Adipose tissue (tissue), 3 donors: Measurements from ENCODE around the gene SH3RF1. TPM values are rescaled to one million over a fixed set of nuclear protein-coding genes. Genes with fewer than 3 reads are reported as not detected.

Source experiments
- H3K27ac ChIP-seq: one replicate; pipeline ENCODE4 v1.5.1; 2013; ENCODE audit warnings: low read depth, low read length
- WGBS, 3 donors: extraction: QIAGEN DNeasy Blood & Tissue Kit; methylation state at CpG; one replicate each; pipeline ENCODE4 v1.1.7; 2013; 5-methylcytosine and 5-hydroxymethylcytosine counted together
- polyA plus RNA-seq, 3 donors: library from polyadenylated mRNA; stranded (reverse); fragments of 200-250 nt; gene quantifications; one replicate each; pipeline ENCODE4 v1.2.3, GENCODE V29; 2013
- donor health status: healthy with polysubstance abuse.
- donor health status: Bipolar disorder and iron deficiency.
- donor health status: healthy.

SH3RF1 gene
- polyA plus RNA-seq, 3 donors = 3.7 to 8.1 (median 7.5) TPM

DNA sequence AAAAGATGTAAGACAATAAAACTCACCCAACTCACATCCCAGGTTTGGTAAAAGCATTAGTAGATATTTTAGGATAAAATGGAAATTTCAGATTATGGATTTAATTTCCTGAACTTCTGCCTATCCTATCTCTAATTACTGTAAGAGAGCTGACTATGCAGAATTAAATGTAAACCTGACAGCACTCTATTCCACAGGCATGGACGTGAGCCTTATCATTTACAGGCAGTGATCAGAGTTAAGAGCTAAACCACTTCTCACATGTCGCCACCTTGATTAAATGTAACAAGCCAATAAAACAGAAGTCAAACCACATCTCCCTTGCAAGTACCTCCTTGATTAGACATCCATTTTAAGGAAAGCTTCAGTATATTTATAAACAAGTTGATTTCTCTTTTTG lies 163.2 kb downstream of the SH3RF1 start:
- H3K27ac ChIP-seq = no peak overlapping the region
- 72 to 92% (median 90%) methylated on average over 2 of the region's 2 CpGs for WGBS, 3 donors

GRCh38 chr4:169106696-169107229 lies 164.0 kb downstream of the SH3RF1 start:
- no peak overlapping the region for H3K27ac ChIP-seq
- 92 to 96% (median 95%) methylated on average over 16 of the region's 16 CpGs for WGBS, 3 donors

DNA sequence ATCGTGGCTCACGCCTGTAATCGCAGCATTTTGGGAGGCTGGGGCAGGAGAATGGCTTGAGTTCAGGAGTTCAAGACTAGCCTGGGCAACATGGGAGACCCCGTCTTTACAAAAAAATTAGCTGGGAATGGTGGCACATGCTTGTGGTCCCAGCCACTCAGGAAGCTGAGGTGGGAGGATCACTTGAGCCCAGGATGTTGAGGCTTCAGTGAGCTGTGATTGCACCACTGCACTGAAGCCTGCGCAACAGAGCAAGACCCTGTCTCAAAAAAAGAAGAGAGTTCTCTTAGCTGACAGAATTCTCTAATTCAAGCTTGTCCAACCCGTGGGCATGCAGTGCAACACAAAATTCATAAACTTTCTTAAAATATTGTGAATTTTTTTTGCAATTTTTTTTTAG lies 165.1 kb downstream of the SH3RF1 start:
- WGBS, 3 donors = 80 to 92% (median 85%) methylated on average over 6 of the region's 6 CpGs
- H3K27ac ChIP-seq = no peak overlapping the region

GRCh38 chr4:169103966-169104412 lies 166.8 kb downstream of the SH3RF1 start:
- WGBS, 3 donors = 67 to 70% (median 67%) methylated on average over 3 of the region's 3 CpGs
- no peak overlapping the region for H3K27ac ChIP-seq

DNA sequence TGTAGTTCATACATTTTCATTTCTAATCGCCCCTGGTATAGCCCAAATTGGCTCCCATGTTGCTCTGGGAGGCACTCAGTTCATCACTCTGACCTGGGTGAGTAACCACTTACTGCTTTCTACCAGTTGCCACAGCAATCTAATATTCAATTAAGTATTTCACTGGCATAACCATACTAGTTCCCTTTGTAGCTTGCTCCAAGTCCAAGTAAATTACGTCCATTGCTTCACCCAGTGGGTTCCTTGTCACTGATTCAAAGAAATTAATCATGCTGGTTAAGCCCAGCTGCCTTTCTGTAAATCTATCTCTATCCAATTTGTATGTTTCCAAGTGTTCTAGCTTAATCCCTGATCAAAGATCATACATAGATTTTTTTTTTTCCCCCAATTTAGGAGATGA lies 168.7 kb downstream of the SH3RF1 start:
- H3K27ac ChIP-seq = no peak overlapping the region
- 66 to 78% (median 73%) methylated on average over 2 of the region's 2 CpGs for WGBS, 3 donors

GRCh38 chr4:169100670-169101101 lies 170.1 kb downstream of the SH3RF1 start:
- no peak overlapping the region for H3K27ac ChIP-seq
- WGBS, 3 donors = 91 to 97% (median 93%) methylated on average over 4 of the region's 4 CpGs

GRCh38 chr4:169099771-169100180 lies 171.0 kb downstream of the SH3RF1 start:
- no peak overlapping the region for H3K27ac ChIP-seq
- 34 to 47% (median 41%) methylated on average over 3 of the region's 3 CpGs for WGBS, 3 donors

DNA sequence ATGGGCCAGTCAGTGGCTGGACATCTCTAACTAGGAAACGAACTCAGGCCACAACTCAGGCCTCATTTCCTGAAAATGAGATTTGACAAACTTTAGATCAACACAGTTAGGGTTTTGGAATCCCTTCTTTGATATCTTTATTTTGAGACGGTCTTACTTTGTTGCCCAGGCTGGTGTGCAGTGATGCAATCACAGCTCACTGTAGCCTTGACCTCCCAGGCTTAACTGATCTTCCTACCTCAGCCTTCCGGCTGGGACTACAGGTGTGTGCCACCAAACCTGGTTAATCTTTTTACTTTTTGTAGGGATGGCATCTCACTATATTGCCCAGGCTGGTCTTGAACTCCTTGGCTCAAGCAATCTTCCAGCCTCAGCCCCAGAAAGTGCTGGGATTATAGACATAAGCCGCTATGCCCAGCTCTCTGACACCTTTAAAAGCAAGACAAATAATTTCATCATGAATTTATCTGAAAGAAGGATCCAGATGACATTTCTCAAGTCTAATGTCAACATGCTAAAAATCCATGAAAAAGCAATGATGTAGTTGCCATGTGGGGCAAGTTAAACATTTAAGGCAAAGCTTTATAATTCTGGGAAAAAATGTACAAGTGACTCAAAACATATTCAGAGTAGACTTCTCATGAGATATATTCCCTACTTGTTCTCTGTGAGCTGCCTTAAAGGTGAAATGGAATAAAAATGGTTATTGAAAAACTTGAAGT lies 171.6 kb downstream of the SH3RF1 start:
- no peak overlapping the region for H3K27ac ChIP-seq
- 71 to 78% (median 73%) methylated on average over 4 of the region's 4 CpGs for WGBS, 3 donors

GRCh38 chr4:169098532-169098931 lies 172.2 kb downstream of the SH3RF1 start:
- 57 to 94% (median 64%) methylated on average over 2 of the region's 2 CpGs for WGBS, 3 donors
- no peak overlapping the region for H3K27ac ChIP-seq

GRCh38 chr4:169098054-169098497 lies 172.7 kb downstream of the SH3RF1 start:
- WGBS, 3 donors = 91 to 97% (median 91%) methylated on average over 2 of the region's 2 CpGs
- H3K27ac ChIP-seq = no peak overlapping the region

DNA sequence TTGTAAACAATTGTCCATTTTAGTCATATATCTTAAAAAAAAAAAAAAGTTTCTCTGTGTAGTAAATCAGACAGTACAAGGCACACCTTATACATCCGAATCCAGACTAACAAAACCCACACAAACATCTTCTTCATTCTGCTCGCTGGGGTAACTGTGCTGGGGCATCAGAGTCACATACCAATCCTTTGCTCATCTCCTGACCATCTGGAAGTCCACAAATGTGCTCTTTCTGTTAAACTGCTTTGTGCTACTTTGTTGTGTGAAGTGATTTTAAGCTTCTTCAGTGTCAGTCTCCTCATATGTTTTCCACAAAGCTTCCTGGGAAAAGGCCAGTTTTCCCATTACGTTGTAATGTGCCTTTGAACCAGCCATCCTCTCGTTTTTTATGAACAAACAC lies 174.5 kb downstream of the SH3RF1 start:
- WGBS, 3 donors = 86 to 93% (median 89%) methylated on average over 4 of the region's 4 CpGs

GRCh38 chr4:169094656-169095231 lies 176.0 kb downstream of the SH3RF1 start:
- no peak overlapping the region for H3K27ac ChIP-seq
- WGBS, 3 donors = 89 to 97% (median 95%) methylated on average over 4 of the region's 4 CpGs

More for the DNA sequence above, 174.5 kb downstream of the SH3RF1 start:
- no peak overlapping the region for H3K27ac ChIP-seq

- 85 to 96% (median 95%) methylated on average over 3 of the region's 3 CpGs for WGBS, 3 donors
- no peak overlapping the region for H3K27ac ChIP-seq
Observed at GRCh38 chr4:169092889-169093522, 177.8 kb downstream of the SH3RF1 start.

DNA sequence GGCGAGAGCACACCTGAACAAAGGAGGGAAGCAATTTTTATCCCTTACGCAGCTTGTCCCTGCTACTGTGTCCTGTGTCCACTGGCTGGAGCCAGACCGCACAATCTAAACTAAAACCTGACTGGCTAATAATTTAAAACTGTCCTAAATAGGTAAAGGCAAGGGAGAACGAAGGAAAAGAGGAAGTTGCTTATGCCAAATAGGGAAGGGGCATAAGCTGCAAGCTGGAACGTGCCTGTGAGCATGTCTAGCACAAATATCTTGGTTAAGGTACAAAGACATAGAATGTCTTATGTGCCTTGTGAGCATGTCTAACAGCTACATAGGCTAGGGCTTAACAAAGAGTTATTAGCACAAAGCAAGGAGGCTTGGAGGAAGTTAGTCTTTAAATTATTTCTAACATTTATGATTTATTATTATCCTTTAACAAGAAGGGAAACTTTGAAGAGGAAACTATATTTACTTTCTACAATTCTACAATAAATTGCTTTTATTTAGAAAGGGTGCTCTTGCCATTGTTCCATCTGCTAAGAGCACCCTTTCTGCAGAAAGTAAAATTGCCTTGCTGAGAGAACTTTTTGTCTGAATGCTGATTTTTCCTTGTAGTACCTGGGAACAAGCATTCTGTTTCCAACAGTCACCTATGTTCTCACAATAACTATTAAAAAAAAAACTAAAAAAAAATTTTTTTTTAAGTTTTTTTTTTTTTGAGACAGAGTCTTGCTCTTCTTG lies 180.1 kb downstream of the SH3RF1 start:
- WGBS, 3 donors = 78 to 96% (median 87%) methylated on average over 5 of the region's 5 CpGs
- no peak overlapping the region for H3K27ac ChIP-seq

GRCh38 chr4:169089004-169089403 lies 181.8 kb downstream of the SH3RF1 start:
- 92 to 99% (median 95%) methylated on average over 5 of the region's 5 CpGs for WGBS, 3 donors
- no peak overlapping the region for H3K27ac ChIP-seq

DNA sequence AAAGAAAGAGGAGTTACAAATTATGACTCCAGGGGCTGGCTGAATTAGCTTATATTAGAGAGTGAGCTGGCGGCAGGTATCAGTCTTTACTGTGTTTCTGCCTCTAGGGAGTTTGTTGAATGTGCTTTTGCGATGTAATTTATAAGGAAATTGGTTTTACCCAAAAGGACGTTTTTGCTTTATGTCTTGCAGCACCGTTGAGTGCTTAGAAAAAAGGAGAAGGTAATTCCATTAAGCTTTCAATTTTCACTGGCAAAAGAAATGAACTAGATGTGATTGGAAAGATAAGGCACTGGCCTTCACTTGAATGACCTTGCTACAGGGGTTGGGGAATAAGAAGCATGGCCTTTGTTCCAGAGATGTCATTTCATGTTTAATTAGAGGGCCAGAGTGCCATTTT lies 185.8 kb downstream of the SH3RF1 start:
- no peak overlapping the region for H3K27ac ChIP-seq
- WGBS, 3 donors = 79 to 86% (median 80%) methylated on average over 4 of the region's 4 CpGs

DNA sequence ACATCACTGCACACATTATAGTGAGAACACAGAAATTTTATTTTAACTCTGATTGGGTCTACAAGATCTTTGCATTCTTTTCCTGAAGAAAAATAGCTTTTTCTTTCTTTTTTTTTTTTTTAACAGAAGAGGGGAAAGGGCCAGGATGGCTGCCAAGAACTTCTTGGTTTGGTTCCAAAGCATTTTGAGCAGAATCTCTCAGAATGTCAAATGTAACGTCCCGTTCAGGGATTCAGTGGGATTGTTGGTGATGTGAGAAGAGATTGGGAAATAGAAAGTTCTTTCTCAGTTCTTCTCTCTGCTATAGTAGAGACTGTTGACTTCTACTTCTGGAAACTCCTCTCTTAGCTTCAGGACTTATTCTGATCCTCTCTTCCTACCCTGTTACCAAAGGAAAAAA lies 189.8 kb downstream of the SH3RF1 start:
- WGBS, 3 donors = 1 to 13% (median 10%) methylated on average over 2 of the region's 2 CpGs
- no peak overlapping the region for H3K27ac ChIP-seq

DNA sequence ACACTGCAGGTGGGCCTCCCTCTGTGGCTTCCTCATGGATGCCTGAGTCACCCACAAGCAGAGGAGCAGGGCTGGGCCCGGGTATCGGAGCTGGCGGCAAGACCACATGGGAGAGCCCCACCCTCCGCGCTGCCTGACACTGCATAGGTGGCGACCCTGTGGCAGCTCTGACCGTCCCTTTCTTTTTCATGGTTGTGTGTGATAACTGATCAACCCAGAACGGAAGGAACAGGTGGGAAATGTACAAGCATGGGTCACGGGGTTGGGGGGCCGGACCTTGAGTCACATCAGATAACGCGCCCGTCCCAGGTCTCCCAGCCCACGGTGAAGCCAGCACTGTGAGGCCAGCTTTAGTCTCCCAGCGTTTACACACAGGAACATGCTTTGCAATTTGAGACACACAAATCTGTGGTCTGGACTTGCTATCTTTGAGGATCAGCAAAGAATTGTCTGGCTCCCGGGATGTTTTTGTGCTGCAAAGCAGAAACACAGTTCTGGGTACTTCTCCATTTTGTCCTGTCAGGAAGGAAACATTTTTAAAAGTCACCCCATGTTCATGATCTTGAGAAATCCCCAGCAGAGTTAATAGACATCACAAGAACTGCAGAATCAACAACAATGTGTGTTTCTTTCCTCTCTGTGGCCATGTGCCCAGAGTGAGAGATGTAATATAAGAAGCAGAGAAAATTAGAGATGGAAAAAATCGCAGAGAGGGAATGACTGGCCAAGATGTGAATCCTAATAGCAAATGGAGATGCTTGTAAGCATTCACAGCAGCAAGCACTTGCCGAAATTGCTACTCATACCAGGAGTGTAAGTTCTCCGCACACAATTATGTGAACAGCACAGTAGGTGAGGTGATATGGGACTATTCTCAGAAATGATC lies 190.6 kb downstream of the SH3RF1 start:
- 11 to 22% (median 15%) methylated on average over 19 of the region's 19 CpGs for WGBS, 3 donors
- no peak overlapping the region for H3K27ac ChIP-seq
